Endothelial cell of umbilical vein (primary cell): Measurements from ENCODE around the gene NHLRC4. TPM values are rescaled to one million over a fixed set of nuclear protein-coding genes. Genes with fewer than 3 reads are reported as not detected.
A peak's percentile ranks its signal among the peaks of the same experiment; 100 is the strongest.

Source experiments
- BruUV-seq: library from RNA; stranded (reverse); fragments of 400-500 nt; replicated peaks from 2 replicates; lab custom pipeline; 2021; lab: Mats Ljungman, UMichigan
- CTCF ChIA-PET: fragments of 300-600, 350-600 bp; sonication (Branson Sonifier 250); formaldehyde crosslinking; loops from one replicate; lab custom pipeline; 2021; ENCODE audit warnings: antibody characterized with exemption, inconsistent platforms; lab: Charles Lee
- POLR2A ChIA-PET: fragments of 300-600, 350-600 bp; sonication (Branson Sonifier 250); formaldehyde crosslinking; loops from one replicate; lab custom pipeline; 2021; ENCODE audit warnings: antibody characterized with exemption, inconsistent platforms; lab: Charles Lee
- DNase-seq: peaks from one replicate; pipeline ENCODE4 v3.0.0-alpha.2; 2011; ENCODE audit warnings: low read depth, low spot score
- FAIRE-seq: peaks from 2 replicates; lab custom pipeline; 2011; peaks lifted over from hg19 to GRCh38; lab: Jason Lieb, UNC
- H2AFZ ChIP-seq: 2 replicates; pipeline ENCODE4 v1.6.0; 2012; ENCODE audit warnings: low read depth, low read length, control low read depth, inconsistent platforms
- H3K27ac ChIP-seq: 2 replicates; pipeline ENCODE4 v1.5.1; 2011; ENCODE audit warnings: low read depth, mild to moderate bottlenecking, control low read depth, low read length, moderate library complexity; ENCODE audit not compliant: insufficient read depth
- H3K27me3 ChIP-seq, 2 experiments: 2 replicates each; pipeline versions ENCODE4 v1.6.0 to v1.6.1; 2011; ENCODE audit warnings: low read length in 2 of 2, mixed read lengths in 1 of 2; ENCODE audit not compliant: control insufficient read depth in 2 of 2, insufficient read depth in 2 of 2
- H3K36me3 ChIP-seq, 2 experiments: 2 replicates in 1 of 2; 3 replicates in 1 of 2; pipeline ENCODE4 v1.5.1; 2011; ENCODE audit warnings: low read length in 2 of 2, mild to moderate bottlenecking in 1 of 2, moderate library complexity in 1 of 2; ENCODE audit not compliant: control insufficient read depth in 2 of 2, insufficient read depth in 2 of 2; ENCODE audit errors: extremely low read depth in 1 of 2
- H3K4me1 ChIP-seq: 3 replicates; pipeline ENCODE4 v1.5.1; 2011; ENCODE audit warnings: mild to moderate bottlenecking, low read length; ENCODE audit not compliant: control insufficient read depth, insufficient read depth; ENCODE audit errors: extremely low read depth
- H3K4me2 ChIP-seq: 2 replicates; pipeline ENCODE4 v1.6.1; 2011; ENCODE audit warnings: low read length, control low read depth, mixed read lengths; ENCODE audit not compliant: insufficient read depth
- H3K4me3 ChIP-seq, 3 experiments: fragments of 200-600 bp in 1 of 3; sonication (generic), shearing (Covaris generic) in 1 of 3; replicated peaks in 1 of 3; 2 replicates each; pipeline ENCODE4 v1.5.1; 2011 to 2016; ENCODE audit warnings: control low read depth in 3 of 3, low read length in 3 of 3, mild to moderate bottlenecking in 2 of 3, inconsistent platforms in 1 of 3, low read depth in 1 of 3, moderate library complexity in 1 of 3; ENCODE audit not compliant: insufficient read depth in 1 of 3
- H3K79me2 ChIP-seq: 2 replicates; pipeline ENCODE4 v1.6.0; 2012; ENCODE audit warnings: low read length, inconsistent platforms; ENCODE audit not compliant: control insufficient read depth, insufficient read depth
- H3K9ac ChIP-seq: replicated peaks from 2 replicates; pipeline ENCODE3; 2011; ENCODE audit warnings: low read length, control low read depth; ENCODE audit not compliant: insufficient read depth; ENCODE audit errors: extremely low read depth
- H3K9me1 ChIP-seq: replicated peaks from 3 replicates; pipeline ENCODE4 v1.6.0; 2011; ENCODE audit warnings: mild to moderate bottlenecking, low read length; ENCODE audit not compliant: control insufficient read depth, insufficient read depth; ENCODE audit errors: extremely low read depth
- H3K9me3 ChIP-seq: replicated peaks from 2 replicates; pipeline ENCODE4 v1.5.1; 2012; ENCODE audit warnings: low read length, inconsistent platforms; ENCODE audit not compliant: control insufficient read depth, insufficient read depth
- H4K20me1 ChIP-seq: replicated peaks from 2 replicates; pipeline ENCODE3; 2011; ENCODE audit warnings: mild to moderate bottlenecking, low read length; ENCODE audit not compliant: control insufficient read depth, insufficient read depth; ENCODE audit errors: extremely low read depth
- CTCF ChIP-seq, 2 donors: IDR thresholded peaks; 1 replicate in 1 of 2; 2 replicates in 1 of 2; pipeline ENCODE4 v1.5.1; 2011; ENCODE audit warnings: low read length in 2 of 2, mild to moderate bottlenecking in 2 of 2, moderate library complexity in 2 of 2, control low read depth in 1 of 2, inconsistent platforms in 1 of 2, low read depth in 1 of 2; ENCODE audit not compliant: insufficient read depth in 1 of 2; ENCODE audit errors: extremely low read depth in 1 of 2
- EZH2 ChIP-seq: IDR thresholded peaks from 2 replicates; pipeline ENCODE4 v1.6.1; 2012; ENCODE audit warnings: borderline replicate concordance, low read depth, mild to moderate bottlenecking, moderate library complexity, low read length, inconsistent platforms; ENCODE audit not compliant: severe bottlenecking
- FOS ChIP-seq: IDR thresholded peaks from 2 replicates; pipeline ENCODE4 v1.6.1; 2011; ENCODE audit warnings: mild to moderate bottlenecking, low read length, moderate library complexity, borderline replicate concordance; ENCODE audit not compliant: insufficient read depth
- GATA2 ChIP-seq: IDR thresholded peaks from 2 replicates; pipeline ENCODE4 v1.7.0; 2011; ENCODE audit warnings: low read depth, mild to moderate bottlenecking, moderate library complexity, mixed read lengths, low read length; ENCODE audit not compliant: insufficient read length, insufficient read depth
- JUN ChIP-seq: IDR thresholded peaks from 2 replicates; pipeline ENCODE4 v1.6.1; 2011; ENCODE audit warnings: borderline replicate concordance, low read depth; ENCODE audit not compliant: insufficient read length, insufficient read depth
- MAX ChIP-seq: IDR thresholded peaks from 2 replicates; pipeline ENCODE4 v1.6.1; 2011; ENCODE audit not compliant: insufficient read depth, insufficient read length
- MYC ChIP-seq: IDR thresholded peaks from one replicate; pipeline ENCODE4 v1.6.1; 2011; ENCODE audit warnings: mild to moderate bottlenecking, low read depth, low read length
- POLR2A ChIP-seq: IDR thresholded peaks from 2 replicates; pipeline ENCODE4 v1.6.1; 2012; ENCODE audit warnings: low read depth, mild to moderate bottlenecking, control low read depth, low read length
- POLR2AphosphoS5 ChIP-seq: IDR thresholded peaks from 2 replicates; pipeline ENCODE4 v1.6.1; 2012; ENCODE audit warnings: low read depth, mild to moderate bottlenecking, control low read depth, low read length, moderate library complexity; ENCODE audit not compliant: insufficient read depth
- dilution Hi-C: fragments of 300-500 bp; cut with MboI; formaldehyde crosslinking; loops from one replicate; pipeline ENCODE4 v1.15.0; 2019; ENCODE audit warnings: low sequenced_read_pairs; ENCODE audit not compliant: extremely low pct_ligation_motif_present
- intact Hi-C: fragments of 100-400 bp; cut with micrococcal nuclease; formaldehyde crosslinking; loops from one replicate; pipeline ENCODE4 v1.10.0; 2022
- polyA plus RNA-seq, 4 experiments: library from polyadenylated mRNA; depleted of rRNA in 3 of 4; stranded (reverse) in 3 of 4; unstranded in 1 of 4; fragments of >200 nt; gene quantifications; 2 replicates each; pipeline versions ENCODE4 v1.2.1 to v1.2.3, GENCODE V29; 2011 to 2012; ENCODE audit warnings: missing spikeins in 1 of 4
- total RNA-seq: library from RNA; stranded (reverse); gene quantifications from 2 replicates; pipeline ENCODE4 v1.2.3, GENCODE V29; 2021

NHLRC4 gene
- total and polyA plus RNA-seq, 2 donors (not counting 3 experiments of a cell fraction or from before 2014, with no cell fraction given), result 0.73 to 0.94 TPM

GRCh38 chr16:590815-591200, 24.0 kb downstream of the NHLRC4 start:
- H3K27me3 ChIP-seq, result no peaks in the 10 kb centered on the region
- no peak overlapping the region for H3K27ac ChIP-seq
- POLR2A ChIA-PET, result no interaction called here
- H3K4me3 ChIP-seq, result peak overlapping the region; percentile 20 to 79 (median 44)
- no peaks in the 10 kb centered on the region for H3K9me1 ChIP-seq
- BruUV-seq, result no TSS peak
- no peaks in the 10 kb centered on the region for H3K9me3 ChIP-seq
- dilution Hi-C loops, result no loop called here
- FAIRE-seq, result no peak
- TF ChIP-seq POLR2A, result no peak
- no peak for TF ChIP-seq MAX
- TF ChIP-seq FOS, result no peak
- no peak for TF ChIP-seq CTCF (IDR thresholded peaks at IDR 0.05; ENCODE audit: extremely low read depth in 1 of 2, insufficient read depth in 1 of 2, low read depth in 1 of 2, low read length in 2 of 2)
- no peak for TF ChIP-seq EZH2
- TF ChIP-seq POLR2AphosphoS5, result no peak
- TF ChIP-seq MYC, result no peak
- no peak for TF ChIP-seq GATA2
- no peak for TF ChIP-seq JUN
- intact Hi-C loops, result no loop called here
- no peaks in the 10 kb centered on the region for H4K20me1 ChIP-seq
- peaks cover 16% of the 10 kb centered on the region for H3K4me1 ChIP-seq
- peaks cover 0 to 3% of the 10 kb centered on the region in 2 experiments for H3K36me3 ChIP-seq
- H3K79me2 ChIP-seq, result peaks cover 27% of the 10 kb centered on the region
- no peak for DNase-seq
- H3K4me2 ChIP-seq, result peak overlapping the region; percentile 53
- peak overlapping the region; percentile 64 for H3K9ac ChIP-seq
- CTCF ChIA-PET, result interaction anchor here (0.7 to 1.2 kb wide), 10 partner anchors 10 to 68 kb away, joined by 3 to 8 read pairs (median 3); partner anchors contain the start of gene METTL26
- no peak overlapping the region for H2AFZ ChIP-seq
